HG02973 (cell line): ENCODE data around the gene FEZF1.

Experiments
- ATAC-seq: cut with Tn5 transposase; IDR thresholded peaks from one replicate; pipeline ENCODE4 v1.9.1; 2021; ENCODE audit warnings: moderate library complexity; ENCODE audit not compliant: unreplicated experiment

Gene FEZF1

DNA sequence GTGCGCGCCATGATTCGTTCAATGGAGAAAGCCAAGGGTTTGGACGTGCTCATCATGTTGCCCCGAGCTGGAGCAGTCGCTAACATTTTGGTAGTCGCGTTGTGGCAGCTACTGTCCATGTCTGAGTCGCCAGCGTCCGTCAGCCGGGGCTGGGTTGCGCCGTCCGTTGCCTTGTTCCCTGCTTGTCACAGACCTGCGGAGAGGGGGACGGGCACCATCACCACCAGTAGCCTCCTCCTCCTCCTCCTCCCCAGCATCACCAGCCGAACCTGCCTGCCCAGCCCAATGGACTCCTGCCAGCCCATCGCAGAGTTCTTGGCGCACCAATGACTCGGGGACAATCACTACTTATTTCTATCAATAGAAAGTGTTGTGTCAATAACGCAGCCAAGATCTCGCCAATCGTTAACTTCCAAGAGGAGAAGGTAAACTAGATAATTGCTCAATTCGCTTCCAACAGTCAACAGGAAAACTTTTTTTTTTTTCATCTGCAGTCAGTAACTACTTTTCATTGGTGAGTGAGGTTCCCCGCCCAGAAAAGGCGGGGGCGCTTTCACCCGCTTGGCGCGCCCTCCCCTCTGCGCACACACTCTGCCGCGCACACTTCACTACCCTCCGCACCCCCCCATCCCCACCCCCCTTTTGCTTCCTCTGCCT lies at the start of gene FEZF1:
FEZF1 (minus strand) TSS at position 432 of the 657 bp plus-strand sequence; CDS start at position 119, 313 bp downstream.
- no peak for ATAC-seq

DNA sequence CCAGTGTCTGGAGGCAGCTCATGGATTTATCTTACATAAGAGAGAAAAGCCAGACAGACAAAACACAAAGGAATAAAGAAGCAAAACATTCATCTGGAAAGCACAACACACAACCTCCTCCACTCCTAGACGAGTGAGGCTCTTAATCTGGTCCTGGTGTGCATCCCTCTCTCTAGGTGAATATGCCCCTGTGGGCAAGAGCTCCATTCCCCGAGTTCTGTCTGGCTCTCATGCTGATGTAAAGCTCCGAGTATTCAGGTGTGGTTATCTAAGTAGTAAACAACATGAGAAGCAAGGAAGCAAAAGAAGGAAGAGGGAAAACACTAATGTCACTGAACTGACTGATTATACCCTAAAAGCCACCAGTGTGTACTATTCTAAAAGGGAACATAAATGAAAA lies 47.9 kb upstream of the FEZF1 start:
- ATAC-seq: no peak

DNA sequence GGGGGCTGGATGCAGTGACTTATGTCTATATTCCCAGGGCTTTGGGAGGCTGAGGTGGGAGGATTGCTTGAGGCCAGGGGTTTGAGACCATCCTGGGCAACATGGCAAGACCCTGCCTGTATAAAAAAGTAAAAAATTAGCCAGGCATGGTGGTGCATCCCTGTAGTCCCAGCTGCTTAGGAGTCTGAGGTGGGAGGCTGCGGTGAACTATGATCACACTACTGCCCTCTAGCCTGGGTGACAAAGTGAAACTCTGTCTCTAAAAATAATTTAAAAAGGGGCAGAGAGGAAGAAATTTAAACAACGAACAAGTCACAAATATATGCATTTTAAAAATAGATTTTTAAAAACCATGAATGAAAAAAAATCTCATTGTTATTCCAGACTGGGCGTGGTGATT lies 46.2 kb upstream of the FEZF1 start:
- no peak for ATAC-seq

GRCh38 chr7:122344303-122344620 lies 39.7 kb upstream of the FEZF1 start:
- ATAC-seq: no peak

DNA sequence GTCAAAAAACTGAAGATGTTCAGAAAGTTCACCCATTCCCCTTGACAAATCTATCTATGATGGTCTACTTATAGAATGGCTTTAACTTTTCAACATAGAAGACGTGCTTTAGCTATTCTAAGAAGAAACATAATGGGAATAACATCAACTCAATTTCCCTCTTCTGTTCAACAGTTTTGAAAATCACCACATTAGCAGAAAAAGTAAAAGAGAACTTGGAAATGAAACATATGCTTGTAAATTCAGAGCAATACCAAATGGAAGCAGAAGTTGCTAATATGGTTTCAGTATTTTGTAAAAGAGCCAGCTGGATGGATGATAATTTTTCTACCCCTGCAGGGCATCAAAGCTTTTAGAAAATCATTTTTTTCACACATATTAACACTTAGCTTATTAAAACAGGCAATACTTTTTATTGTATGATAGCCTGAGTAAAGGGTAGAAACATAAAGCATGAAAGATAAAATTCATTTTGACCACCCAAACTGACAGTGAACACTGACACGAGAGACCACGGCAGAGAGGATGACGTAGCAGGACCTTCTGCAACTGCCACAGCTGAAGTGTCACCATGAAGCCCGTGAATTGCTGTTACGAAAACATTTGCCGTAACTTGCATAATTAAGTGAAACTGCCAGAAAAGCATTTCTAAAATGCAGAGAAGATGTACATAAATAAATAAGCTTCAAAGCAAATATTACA lies 39.2 kb upstream of the FEZF1 start:
- no peak for ATAC-seq

GRCh38 chr7:122340427-122340826 lies 35.9 kb upstream of the FEZF1 start:
- ATAC-seq: no peak

DNA sequence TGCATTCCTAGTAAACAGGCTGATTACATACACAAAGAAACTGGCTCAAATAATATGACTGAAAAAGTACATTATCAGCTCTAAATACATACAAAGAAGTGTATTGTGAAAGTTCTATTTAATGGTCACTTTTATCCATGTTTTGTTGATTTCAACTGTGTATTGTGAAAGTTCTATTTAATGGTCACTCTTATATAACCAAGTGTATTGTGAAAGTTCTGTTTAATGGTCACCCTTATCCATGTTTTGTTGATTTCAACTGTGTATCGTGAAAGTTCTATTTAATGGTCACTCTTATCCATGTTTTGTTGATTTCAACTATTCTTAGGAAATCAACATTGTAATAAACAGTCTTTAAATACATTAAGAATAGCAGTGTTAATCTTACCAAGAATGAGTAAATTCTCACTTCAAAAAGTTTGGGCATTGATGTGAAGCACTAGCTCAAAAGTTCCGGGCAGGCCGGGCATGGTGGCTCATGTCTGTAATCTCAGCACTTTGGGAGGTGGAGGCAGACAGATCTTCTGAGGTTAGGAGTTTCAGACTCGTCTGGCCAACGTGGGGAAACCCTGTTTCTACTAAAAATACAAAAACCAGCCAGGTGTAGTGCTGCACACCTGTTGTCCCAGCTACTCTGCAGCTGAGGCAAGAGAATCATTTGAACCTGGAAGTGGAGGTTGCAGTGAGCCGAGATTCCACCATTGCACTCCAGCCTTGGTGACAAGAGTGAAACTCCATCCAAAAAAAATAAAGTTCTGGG lies 34.8 kb upstream of the FEZF1 start:
- no peak for ATAC-seq

DNA sequence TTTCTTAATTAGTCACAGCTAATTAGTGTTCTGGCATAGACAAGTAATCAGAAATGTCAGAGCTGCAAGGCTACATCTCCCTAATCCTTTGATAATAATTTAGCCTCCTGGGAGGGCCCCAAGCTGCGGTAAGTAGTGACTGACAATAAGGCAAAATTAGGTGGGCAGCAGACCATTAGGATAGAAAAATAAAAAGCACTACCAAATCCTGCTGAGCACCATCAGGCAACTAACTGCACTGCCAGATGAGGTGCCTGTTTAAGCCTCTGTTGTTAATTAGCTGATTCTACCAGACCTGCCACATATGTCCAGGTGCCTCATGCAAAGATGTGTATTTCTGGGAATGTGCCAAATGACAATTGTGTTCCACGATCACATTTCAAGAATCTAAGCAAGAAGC lies 32.5 kb upstream of the FEZF1 start:
- no peak for ATAC-seq

GRCh38 chr7:122329145-122329802 lies 24.7 kb upstream of the FEZF1 start:
- no peak for ATAC-seq

DNA sequence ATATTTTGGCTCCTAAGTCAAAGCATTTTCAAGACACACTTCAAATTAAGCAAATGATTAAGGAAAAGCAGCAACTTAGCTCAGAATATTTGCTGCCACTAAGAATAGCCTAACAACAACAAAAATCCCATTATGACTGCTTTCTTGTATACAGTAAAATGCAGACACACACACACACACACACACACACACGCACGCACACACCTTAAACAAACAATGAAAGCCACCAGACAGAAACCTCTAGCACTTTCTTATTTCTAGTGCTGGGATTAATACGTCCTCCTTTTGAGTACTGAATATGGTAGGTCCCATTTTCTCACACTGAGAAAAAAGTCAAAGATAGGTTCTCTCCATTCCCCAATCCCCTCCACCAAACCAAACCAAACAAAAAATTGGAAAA lies 23.4 kb upstream of the FEZF1 start:
- ATAC-seq: no peak

DNA sequence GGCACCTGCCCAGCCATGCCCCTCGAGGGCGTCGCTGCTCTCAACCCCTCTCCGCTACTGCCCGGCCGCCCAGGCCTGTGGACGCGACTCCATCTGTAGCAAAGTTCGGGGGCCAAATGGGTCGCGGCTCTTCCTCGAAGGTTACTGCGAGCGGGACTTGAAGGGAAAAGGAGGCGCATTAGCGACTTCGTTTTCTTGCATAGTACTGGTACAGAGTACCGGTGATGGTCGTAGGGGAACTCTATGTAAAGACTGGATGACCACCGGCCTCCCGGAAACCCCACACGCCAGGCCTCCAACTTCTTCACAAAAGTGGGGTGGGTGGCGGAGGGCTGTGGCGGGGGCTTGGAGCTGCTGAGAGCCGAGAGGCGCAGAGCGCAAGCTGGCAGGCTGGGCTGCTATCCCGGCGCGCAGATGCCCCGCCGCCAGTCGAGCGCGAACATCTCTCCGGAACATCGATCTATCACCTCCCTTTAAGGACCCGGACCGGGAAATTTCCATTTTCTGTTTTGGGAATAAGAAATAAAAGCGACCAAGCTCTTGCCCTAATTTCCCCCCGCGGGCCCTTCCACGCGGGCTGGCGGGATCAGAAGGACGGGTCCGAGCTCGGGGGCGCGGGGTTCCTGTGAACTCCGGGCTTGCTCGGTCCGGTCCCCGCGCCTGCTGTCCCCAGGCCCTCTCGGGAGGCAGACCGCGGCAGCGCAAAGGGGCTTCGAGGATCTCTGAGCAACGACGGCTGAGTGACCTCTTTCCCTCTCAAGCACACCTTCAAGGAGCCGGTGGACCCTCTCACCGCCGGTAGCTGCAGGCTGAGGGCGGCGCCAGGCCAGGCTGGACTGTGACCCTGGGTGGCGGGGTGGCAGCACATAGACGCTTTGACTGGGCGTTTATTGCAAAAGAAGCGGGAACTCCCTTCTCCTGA lies 12.2 kb upstream of the FEZF1 start:
- no peak for ATAC-seq

DNA sequence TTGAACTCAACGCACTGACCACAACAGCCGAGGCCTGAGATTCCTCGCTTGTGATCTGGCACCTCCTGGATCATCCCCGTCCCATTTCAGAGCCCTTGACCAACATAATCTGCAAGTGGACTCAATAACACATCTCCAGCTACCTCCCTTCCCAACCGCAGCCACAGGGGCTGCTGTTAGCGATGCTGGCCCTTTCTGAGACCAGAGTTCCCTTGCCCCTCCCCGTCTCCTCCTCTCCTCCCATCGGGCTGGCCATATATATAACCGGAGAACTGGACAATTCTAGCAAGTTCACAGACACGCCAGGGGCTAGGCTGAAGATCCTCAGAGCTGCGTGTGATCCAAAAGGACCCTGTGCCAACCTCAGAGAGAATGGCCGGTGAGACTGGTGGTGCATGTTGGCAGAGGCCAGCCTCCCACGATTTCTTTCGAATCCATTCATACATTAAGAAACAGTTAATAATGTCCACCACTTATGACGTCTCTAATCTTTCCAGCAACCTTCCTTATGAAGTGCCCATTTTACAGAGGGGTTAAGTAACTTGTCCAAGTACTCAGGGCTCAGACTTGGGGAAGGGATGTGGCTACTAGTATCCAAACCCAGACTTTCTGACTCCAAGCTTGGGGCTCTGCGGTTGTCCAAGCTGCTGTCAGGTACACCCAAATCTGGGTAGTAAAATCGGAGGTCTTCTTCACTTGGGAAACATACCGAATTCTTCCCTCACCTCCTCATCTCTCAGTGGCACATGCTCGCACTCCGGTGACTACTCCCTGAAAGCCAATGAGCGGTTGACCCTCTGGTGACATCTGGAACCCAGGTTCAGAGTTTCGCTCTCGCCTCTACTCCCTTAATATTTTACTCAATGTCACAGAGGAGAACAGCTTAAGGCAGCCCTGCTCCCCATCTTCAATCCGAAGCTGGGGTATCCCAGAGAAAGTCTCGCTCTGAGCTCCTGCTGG lies 11.2 kb upstream of the FEZF1 start:
- ATAC-seq: no peak

DNA sequence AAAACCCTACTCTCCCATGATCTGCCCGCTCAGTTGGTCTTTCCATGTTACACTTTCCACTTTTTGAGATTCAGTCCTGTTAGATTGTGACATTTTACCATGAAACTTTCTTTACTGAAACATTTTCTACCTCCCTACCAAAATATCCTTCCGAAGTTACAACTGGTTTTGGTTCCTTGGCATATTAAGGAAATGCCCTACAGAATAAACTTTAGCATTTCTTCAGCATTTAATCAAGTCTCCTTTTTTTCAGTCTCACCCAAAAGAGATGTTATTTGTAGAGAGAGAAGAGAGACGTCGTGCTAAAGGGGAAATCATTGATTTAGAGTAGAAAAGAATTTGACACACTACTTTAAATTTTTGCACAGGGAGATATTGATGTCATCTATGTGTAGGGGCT lies 9.7 kb upstream of the FEZF1 start:
- no peak for ATAC-seq

GRCh38 chr7:122312789-122313188 lies 8.2 kb upstream of the FEZF1 start:
- ATAC-seq: no peak

GRCh38 chr7:122311734-122312450 lies 7.3 kb upstream of the FEZF1 start:
- ATAC-seq: no peak

DNA sequence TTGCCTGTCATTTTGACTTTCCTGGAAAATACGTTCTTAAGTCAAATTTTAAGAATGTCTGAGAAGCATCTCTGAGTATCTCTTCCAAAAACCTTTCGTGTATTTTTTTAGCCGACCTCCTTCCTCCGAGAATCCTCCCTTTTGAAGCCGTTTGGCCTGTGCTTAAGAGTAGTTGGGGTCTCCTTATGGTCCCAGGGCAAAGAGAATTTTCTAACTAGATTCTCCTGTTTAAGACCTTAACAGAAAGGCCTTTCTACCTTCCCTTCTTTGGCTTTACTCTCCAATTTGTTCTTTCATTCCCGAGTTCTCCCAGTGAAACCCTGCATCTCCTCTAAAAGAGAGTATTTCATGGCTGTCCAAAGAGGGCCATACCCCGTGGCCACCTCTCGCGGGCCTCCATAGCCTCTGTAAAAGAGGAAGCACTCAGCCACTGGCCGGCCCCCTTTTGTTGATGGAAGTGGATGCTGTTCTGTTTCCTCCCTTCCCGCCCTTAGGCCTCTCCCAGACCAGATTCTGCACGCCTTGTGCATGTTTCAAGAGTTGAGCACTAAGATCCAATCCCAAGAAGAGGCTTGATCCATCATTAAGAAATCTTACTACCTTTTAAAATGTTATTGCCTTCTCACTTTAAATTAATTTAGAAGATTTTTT lies 6.6 kb upstream of the FEZF1 start:
- ATAC-seq: no peak

- ATAC-seq: no peak
These were observed 5.8 kb upstream of the FEZF1 start for GRCh38 chr7:122310119-122311021.
